Stimulated activated CD8-positive, alpha-beta memory T cell treated with anti-CD3 and anti-CD28 coated beads, Interleukin-7, amount 100 ng/mL, for 1 hour (primary cell): Measurements from ENCODE around the gene MSL2.
"Not testable (repeated sequence)": the region's sequence is repeated elsewhere in the genome, so short reads cannot be mapped to it uniquely, and the experiment has no call there.

ENCODE experiments used
- DNase-seq, 2 donors: peaks; one replicate each; pipeline ENCODE4 v3.0.0-alpha.2; 2020; ENCODE audit warnings: low read depth in 2 of 2

Gene MSL2

DNA sequence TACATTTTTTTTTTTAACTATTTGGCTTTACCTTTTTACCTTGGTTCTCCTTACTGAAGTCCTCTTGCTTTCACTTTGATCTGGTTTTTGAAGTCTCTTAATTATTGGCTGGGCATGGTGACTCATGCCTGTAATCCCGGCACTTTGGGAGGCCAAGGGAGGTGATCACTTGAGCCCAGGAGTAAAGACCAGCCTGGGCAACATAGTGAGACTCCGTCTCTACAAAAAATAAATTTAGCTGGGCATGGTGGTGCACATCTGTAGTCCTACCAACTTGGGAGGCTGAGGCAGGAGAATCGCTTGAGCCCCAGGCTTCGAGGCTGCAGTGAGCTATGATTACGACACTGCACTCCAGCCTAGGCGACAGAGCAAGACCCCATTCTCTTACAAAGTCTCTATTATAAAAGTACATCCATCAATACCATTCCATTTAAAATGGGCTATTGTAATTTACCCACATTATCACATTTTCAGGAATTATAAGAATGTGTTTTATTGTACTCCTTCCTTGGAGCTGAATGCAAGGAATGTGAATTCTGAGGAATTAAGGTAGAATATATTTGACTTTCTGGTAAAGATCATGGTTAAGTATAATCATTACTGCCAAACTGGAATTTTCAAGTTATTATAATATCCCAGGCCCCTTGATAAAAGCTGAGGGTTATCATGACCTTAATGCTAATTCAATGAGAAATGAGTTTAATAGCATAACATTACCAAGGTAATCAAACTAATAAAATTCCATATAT, 49.0 kb downstream of the MSL2 start:
- DNase-seq = no peak

DNA sequence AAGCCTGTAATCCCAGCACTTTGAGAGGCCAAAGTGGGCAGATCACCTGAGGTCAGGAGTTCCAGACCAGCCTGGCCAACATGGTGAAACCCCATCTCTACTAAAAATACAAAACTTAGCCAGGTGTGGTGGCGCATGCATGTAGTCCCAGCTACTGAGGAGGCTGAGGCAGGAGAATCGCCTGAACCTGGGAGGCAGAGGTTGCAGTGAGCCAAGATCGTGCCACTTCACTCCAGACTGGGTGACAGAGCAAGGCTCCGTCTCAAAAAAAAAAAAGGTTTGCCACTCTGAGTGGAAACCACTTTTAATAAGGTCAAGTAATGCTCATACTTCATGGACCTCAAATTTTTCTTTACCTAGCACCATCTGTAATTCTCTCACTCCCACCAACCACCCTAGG, 51.7 kb downstream of the MSL2 start:
- not testable (repeated sequence) for DNase-seq

DNA sequence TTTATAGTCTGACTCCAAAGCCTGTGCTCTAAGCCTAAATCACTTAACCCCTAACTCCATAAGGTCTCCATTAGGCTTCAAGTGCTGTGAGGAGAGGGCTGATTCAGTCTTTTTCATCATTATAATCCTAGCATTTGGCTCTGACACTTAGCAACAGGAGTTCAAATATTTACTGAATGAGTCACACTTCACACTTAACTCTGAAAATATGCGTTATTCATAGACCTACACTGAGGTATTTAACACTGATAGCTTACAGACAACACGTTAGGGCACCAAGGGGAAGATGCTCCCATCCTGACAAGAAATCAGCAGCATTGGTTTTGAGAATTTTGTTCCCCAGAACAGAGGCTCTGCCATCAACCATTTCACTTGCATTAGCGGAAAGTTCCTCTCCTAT, 53.5 kb downstream of the MSL2 start:
- DNase-seq = no peak

DNA sequence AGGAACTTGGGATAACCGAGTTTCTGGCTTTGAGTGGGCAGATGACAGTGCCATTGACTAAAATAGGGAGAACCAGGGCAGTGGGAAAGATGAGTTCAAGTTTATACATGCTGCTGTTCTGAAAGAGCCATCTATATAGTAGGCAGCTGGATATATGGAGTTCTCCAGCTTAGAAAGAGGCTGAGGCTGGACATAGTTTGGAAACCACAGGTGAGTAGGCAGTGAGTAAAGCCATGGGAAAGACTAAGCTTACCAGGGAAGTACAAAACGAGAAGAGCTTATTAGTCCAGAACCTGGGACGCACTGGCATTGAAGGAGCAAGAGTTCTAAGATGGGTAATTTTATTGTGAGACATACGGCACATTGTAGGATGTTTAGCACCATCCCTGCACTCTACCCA, 54.2 kb downstream of the MSL2 start:
- DNase-seq = no peak

DNA sequence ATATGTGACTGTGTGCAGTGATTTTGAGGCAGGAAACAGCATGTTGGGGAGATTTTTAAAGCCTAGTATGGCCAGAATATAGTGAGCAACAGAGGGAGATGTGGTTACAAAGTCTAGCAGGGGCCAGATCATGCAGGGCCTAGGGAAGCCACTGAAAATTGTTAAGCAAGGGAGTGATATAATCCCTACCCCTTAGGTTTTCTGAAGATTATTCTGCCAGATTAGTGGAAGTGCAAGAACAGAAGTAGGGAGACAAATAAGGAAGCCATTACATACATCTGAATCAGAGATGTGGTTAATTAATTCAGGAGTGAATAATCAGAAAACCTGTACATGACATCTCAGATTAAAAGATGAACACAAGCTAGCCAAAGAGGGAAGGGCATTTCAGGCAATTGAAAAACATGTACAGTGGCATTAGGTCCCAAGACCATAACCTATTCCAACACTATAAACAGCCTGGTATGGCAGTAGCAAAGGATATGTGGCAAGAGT, 54.8 kb downstream of the MSL2 start:
- DNase-seq = no peak

DNA sequence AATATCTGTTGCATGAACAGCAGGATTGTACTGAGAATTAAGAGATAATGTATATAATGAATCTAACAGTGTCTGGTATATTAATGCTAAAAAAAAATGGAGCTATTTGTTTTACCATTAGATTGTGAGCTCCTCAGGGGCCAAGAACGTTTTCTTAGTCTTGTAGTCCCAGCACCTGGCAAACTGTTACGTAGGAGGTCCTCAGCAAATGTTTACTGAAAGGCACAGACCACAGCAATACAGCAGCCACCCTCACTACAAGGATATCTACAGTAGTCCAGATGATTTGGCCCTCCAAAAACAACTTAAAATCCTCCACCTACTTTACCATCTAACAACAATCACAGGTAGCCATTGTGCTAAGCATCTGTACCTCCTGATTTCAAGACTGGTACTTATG, 59.7 kb downstream of the MSL2 start:
- no peak for DNase-seq

DNA sequence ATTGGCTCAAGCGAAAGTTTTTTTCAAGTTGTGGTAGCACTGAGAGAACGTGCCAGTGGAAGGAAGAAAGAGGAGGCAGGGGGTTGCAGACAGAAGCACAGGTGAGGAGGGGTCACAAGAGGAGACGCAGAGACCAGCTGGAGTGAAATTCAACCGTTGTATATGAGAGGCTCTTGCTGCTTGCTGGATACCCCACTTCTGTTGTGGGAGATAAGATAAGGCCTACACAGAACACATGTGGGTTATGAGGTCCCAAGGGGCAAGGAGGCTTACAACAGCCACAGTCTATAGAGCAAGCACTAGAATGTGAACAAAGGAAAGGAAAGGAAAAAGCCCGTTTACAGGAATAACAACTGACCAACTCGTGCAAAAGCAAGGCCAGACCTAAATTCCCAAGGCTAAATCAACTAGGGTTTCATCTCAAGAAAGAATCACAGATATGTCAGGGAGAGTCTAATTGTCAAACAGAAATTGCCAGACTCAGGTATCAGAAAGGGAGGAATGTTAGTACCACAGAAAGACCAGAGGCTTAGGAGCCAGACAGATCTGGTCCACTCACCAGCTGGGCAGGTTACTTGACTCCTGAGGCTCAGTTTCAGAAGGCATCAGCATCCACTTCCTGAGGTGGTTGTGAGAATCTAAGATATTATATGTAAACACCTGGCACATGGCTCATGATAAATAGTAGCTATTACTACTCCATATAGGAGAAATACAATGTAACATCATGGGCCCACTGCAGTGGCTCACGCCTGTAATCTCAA, 60.9 kb downstream of the MSL2 start:
- DNase-seq = no peak

DNA sequence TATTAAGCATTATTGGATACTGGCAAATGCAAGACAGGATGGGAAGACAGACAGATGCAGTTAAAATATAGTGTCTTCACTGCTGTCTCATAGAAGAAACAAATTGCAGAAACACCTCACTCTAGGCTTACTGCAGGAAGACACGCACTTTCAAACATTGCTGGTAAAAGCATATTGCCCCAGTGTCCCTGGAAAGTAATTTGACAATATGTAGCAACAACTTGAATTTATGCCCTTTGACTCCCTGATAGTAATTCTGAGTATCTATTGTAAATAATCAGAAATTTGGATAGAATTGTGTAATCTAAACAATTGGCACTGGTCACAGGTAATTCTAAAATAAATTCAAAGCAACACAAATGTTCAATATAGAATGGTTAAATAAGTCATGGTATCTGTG, 62.0 kb downstream of the MSL2 start:
- no peak for DNase-seq

DNA sequence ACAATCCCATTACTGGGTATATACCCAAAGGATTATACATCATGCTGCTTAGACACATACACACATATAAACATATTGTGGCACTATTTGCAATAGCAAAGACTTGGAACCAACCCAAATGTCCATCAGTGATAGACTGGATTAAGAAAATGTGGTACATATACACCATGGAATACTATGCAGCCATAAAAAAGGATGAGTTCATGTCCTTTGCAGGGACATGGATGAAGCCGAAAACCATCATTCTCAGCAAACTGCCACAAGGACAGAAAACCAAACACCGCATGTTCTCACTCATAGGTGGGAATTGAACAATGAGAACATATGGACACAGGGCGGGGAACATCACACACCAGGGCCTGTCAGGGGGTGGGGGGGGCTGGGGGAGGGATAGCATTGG, 64.5 kb downstream of the MSL2 start:
- not testable (repeated sequence) for DNase-seq

DNA sequence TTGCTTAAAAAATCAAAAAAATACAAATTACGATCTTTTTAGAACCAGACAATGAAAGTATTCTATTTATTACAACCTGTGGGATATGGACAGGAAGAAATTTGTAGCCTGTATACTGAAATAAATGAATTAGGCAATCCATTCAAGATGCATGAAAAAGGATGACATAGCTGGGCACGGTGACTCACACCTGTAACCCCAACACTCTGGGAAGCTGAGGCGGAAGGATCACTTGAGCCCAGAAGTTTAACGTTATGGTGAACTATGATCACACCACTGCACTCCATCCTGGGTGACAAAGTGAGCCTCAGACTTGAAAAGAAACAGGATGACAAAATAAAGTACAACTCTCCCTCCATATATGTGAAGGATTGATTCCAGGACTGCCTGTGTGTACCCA, 74.1 kb downstream of the MSL2 start:
- no peak for DNase-seq

DNA sequence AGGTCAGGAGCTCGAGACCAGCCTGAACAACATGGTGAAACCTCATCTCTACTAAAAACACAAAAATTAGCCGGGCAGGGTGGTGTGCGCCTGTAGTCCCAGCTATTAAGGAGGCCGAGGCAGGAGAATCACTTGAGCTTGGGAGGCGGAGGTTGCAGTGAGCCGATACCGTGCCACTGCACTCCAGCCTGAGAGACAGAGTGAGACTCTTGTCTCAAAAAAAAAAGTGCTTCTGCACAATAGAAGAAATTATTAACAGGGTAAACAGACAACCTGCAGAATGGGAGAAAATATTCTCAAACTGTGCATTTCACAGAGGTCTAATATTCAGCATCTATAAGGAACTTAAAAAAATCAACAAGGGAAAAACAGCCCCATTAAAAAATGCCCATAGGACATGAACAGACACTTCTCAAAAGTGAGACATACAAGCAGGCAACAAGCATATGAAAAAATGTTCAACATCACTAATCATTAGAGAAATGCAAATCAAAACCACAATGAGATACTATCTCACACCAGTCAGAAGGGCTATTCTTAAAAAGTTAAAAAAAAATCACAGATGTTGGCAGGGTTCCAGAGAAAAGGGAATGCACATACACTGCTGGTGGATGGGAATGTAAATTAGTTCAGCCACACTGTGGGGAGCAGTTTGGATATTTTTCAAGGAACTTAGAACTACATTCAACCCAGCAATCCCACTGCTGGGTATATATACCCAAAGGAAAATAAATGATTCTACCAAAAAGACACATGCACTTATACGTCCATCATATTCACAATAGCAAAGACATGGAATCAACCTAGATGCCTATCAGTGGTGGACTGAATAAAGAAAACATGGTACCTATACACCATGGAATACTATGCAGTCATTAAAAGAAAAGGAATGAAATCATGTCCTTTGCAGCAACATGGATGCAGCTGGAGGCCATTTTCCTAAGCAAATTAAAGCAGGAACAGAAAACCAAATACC, 75.5 kb downstream of the MSL2 start:
- DNase-seq = no peak

DNA sequence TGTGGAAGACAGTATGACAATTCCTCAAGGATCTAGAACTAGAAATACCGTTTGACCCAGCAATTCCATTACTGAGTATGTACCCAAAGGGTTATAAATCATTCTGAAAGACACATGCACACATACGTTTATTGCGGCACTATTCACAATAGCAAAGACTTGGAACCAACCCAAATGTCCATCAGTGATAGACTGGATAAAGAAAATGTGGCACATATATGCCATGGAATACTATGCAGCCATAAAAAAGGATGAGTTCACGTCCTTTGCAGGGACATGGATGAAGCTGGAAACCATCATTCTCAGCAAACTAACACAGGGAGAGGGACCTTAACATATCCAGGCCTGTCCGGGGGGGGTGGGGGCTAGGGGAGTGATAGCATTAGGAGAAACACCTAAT, 76.4 kb downstream of the MSL2 start:
- DNase-seq = not testable (repeated sequence)

DNA sequence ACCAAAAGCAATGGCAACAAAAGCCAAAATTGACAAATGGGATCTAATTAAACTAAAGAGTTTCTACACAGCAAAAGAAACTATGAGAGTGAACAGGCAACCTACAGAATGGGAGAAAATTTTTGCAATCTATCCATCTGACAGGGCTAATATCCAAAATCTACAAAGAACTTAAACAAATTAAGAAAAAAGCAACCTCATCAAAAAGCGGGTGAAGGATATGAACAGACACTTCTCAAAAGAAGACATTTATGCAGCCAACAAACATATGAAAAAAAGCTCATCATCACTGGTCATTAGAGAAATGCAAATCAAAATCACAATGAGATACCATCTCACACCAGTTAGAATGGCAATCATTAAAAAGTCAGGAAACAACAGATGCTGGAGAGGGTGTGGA, 76.8 kb downstream of the MSL2 start:
- not testable (repeated sequence) for DNase-seq

DNA sequence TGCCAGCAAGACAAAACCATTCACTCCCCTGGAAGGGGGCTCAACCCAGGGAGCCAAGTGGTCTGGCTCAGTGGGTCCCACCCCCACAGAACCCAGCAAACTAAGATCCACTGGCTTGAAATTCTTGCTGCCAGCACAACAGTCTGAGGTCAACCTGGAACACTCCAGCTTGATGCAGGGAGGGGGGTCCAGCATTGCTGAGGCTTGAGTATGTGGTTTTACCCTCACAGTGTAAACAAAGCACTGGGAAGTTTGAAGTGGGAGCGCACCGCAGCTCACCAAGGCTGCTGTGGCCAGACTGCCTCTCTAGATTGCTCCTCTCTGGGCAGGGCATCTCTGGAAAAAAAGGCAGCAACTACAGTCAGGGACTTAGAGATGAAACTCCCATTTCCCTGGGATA, 81.7 kb downstream of the MSL2 start:
- no peak for DNase-seq

DNA sequence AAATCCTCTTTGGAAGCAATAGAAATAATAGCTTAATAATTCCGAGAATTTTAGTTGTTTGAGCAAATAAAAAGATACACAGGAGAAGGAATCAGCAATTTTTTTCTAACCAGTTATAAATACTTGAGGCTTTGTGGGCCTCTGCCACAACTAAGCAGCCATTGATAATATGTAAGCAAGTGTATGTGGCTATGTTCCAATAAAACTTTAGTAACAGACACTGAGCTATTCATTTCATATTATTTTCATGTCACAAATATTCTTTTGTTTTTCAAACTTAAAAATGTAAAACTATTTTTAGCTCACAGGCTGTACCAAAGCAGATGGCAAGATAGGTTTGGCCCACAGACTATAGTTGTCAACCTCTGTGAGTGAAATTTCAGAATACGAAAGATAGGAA, 85.7 kb downstream of the MSL2 start:
- DNase-seq = no peak

DNA sequence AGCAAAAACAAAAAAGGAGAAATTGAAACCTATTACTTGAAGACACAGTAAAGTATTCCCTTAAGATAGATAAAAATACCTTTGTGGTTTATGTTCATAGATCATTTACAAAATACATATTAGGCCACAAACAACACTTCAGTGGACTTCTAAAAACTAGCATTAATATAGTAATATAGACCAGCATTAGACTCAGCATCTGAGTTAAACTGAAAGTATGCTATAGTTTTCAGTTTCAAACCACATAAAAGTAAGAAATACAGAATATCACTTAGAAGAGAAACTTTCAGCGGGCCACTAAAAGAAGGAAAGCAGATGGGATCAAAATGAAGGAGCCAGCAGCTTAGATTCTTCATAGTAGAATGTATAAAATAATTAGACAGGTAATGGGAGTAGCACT, 86.6 kb downstream of the MSL2 start:
- no peak for DNase-seq

DNA sequence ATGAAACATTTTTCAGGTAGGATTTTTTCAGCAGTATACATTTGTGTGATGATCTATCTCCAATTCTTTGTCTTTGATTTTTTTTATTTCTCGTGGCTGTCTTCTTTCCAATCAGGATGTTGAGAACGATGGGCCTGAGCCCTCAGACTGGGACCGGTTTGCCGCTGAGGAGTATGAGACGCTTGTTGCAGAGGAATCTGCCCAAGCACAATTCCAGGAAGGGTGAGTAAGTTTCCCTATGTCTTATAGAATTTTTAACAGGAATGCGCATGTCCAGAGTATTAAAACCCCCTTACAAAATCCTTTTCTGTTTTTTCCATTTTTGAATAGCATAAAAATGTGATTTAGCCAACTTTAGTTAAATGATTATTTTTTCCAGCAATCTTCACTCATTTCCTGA, 90.0 kb downstream of the MSL2 start:
- DNase-seq = no peak

DNA sequence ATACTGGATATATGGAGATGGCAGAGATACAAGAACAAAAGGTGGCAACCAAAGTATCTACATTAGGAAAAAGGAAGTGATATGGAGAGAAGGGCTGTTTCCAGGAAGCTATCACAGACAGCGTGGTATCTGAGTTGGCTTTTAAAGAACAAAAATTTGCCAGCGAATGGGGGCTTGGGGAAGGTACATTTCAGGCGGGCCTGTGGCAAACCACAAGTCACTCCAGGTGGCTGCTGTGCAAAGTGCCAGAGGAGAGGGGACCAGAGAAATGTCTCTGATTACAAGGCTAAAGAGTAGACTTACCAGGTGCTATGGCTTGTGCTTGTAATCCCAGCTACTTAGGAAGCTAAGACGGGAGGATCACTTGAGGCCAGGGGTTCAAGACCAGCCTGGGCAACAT, 91.1 kb downstream of the MSL2 start:
- no peak for DNase-seq
